GM04504 (cell line): ENCODE results near the gene PARD3.

ENCODE experiments used
- DNase-seq: peaks from one replicate; pipeline ENCODE4 v3.0.0-alpha.2; 2012; ENCODE audit warnings: low read depth

PARD3 gene

DNA sequence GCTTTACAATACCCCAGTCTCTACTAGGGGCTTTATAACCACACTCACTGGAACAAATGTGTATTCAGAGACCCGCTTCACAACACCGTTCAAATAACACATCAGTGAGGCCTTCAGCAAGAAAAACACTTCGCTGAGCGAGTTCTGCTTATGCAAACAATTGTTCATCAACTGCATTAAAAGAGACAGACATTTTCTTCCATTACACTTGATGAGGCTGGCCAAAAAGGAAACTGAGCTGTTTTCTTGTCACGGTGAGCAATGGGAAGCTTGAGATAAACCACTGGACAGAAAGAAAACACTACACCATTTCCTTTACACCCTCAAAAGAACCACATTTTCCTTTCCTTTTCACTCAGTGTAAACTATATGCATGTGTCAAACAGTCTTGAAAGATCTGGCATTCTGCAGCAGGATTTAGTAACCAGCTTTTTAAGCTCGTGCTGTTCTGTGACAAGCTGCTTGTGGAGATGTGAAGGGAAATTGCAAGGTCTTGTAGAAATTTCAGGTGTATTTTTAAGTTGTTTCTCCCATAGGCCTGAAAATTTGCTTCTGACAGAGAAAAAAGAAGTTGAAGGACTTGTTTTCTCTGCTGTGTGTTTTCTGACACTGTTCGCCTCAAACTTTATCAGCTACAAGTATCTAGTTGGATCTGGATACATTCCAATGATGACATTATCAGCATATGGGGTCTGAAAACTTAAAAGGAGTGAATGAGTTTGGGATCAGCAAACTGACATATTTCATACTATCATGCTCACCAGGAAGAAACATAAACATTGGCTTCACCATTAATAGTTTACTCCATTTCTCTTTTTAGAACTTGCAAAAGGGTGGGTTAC is 693.1 kb downstream of the PARD3 start:
- DNase-seq: no peak

DNA sequence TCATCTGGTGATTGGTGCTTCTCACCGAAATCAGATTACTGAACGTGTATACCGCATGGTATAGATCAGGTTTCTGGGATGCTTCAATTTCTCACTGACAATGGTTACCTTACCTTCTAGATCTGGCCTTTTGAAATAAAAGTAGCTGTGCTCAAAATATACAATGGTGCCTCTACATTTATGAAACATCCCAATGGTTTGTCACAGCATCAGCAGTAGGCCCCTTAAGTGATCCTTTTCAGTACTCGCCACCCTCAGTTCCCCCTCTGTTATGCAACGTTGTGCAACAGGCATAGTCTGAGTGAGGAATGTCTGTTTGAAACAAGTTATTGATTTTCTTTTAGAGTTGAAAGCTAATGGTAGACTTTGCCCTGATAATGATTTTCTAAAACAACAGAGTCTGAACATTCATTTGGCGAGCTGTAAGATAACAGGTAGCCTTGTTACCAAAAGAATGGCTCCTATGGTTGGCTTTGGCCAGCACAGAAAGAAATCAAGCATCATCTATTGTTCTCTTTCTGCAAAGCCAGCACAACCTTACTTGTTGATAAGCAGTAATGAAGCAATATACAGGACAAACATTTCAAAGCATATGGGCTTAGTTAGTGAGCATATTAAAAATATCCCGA is 693.9 kb downstream of the PARD3 start:
- DNase-seq: no peak

DNA sequence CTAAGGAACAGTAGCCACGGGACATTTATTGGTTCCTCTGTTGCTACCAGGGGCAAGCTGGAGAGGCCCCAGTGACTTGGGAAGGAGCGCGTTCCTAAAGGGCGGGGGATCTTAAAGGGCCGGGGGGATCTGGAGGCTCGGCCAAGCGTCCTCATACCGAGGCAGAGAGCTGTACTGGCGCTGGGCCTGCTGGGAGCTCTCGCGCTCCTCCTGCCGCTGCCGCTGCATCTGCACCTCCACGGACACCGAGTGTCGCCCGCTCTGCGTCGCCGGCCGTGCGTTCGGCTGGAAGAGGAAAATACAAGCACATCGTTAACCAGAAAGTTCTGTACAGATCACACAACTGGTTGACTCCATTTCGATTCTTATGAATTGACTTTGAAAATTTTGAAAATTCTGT is 695.6 kb downstream of the PARD3 start:
- DNase-seq: no peak

DNA sequence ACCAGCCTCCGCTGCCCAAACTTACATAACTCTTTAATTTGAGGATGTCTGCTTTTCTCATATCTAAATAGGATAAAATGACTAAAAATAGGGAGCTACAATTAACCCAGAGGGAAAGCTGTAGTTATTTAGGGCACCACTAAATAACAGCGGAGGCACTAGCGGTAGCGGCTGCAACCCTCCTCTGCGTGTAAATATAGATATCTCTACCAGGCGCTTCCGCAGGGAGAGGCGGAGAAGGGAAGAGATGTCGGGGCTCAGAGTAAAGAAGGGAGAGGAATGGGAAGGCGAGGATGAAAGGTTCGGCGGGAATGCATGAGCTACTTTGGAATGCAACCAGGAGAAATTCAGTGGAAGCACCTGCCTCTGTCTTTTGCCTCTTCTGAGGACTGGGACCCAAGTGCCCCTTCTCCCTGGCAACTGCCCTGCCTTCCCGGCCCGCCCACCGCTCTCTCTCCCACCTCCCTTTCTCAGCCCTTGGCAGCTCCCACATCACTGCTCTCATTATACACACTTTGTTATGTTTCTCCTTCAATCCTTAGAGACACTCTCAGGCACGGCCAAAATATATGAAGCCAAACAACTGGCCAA is 698.3 kb downstream of the PARD3 start:
- no peak for DNase-seq

DNA sequence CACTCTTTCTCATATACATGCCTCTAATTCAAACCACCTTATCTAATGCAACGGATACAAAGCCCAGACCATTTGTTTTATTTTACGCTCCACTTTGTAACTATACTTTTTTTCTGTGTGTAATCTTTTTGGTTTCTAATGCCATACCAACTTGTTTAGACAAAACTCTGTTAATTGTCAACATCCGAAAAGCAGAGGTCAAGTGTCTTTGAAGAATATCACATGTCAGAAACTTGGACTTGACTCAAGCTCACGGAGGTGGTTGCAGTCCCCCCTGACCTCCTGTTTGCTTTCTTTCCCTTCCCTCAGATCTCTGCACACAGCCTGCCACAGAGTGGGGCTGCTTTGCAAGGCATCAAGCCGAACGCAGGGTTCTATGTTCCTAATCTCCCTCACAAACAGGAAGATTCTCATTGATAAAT is 698.9 kb downstream of the PARD3 start:
- DNase-seq: no peak

DNA sequence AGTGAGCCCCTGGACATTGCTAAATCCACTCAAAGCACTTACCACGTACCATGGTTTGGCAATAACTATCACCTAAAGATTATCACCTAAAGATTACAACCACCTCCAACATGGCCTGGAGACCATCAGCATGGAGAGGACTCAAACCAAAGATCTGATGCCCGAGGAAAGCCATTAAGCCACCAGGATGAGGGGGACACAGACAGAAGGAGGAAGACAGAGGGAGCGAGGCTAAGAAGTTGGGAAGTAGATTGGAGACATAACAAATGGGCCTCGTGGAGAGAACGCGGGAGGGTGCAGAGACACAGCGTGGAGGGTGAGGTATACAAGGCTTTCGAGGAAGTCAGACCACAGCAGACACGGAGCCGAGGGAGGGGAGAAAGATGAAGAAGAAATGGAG is 700.2 kb downstream of the PARD3 start:
- DNase-seq: no peak

DNA sequence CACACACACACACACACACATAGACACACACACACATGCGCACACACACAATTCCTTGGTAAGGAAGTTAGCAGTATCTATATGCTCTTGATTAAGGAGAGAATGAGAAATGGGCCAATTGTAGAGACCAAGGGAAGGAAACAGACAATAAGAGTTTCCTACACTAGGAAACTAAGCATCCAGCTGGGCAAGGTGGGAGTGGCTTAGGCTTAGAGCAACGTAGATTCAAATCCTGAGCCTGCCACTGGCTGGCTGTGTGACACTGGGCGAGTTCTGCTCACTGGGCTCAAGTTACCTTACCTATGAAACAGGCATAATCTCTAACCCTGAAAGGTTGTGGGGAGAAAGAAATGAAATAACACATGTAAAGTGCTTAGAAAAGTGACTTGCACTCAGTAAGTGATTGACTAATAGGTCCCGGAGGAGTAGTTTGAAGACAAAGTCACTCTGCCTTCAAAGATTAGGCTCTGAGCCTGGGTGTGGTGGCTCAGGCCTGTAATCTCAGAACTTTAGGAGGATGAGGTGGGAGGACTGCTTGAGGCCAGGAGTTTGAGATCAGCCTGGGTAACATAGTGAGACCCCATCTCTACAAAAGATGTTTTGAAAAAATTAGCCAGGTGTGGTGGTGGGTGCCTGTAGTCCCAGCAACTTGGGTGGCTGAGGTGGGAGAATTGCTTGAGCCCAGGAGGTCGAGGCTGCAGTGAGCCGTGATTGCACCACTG is 701.4 kb downstream of the PARD3 start:
- no peak for DNase-seq

DNA sequence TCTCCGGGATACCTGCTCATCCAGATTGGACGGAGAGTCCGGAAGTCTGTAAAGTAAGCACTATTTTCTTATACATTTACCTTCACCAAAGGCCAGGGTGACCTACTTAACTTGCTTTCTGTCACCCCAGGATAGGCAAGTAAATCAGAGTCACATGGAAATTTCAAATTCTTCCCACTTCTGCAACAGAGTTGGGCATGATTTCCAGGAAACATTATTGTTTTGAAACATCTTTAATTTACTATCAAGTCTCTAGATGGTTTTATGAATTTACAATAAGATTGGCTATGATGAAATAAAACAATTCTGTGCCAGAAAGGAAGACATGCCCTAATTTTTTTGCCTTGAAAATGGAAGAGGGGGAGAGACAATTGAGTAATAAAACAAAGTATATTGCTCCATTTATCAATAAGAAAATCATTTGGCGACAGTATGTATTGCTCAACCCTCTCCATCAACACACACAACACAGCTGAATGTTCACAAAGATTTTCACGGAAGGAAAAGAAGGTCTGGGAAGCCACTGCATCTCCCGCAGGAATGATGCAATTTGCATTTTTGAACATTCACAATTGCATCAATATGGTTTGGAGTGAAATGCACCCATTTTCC is 702.8 kb downstream of the PARD3 start:
- peak; percentile 44 for DNase-seq

DNA sequence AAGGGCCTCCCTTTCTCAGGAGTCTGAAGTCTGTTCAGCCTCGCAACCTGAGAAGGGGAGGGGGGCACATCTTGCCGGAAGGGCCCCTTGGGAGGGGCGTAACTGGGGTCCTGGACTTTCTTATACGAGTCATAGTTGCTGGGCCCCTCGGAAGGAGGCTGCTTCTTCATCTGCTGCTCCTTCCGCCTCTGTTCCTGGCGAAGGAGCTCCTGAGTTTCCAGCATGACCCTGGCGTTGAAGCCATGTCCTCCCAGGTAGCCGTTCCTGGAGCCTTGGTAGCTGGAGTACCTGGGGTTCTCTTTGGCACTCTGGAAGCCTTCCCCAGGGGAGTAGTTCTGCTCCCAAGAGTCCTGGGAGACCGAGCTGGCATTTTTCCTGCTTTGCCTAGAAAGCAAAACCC is 703.9 kb downstream of the PARD3 start:
- no peak for DNase-seq

DNA sequence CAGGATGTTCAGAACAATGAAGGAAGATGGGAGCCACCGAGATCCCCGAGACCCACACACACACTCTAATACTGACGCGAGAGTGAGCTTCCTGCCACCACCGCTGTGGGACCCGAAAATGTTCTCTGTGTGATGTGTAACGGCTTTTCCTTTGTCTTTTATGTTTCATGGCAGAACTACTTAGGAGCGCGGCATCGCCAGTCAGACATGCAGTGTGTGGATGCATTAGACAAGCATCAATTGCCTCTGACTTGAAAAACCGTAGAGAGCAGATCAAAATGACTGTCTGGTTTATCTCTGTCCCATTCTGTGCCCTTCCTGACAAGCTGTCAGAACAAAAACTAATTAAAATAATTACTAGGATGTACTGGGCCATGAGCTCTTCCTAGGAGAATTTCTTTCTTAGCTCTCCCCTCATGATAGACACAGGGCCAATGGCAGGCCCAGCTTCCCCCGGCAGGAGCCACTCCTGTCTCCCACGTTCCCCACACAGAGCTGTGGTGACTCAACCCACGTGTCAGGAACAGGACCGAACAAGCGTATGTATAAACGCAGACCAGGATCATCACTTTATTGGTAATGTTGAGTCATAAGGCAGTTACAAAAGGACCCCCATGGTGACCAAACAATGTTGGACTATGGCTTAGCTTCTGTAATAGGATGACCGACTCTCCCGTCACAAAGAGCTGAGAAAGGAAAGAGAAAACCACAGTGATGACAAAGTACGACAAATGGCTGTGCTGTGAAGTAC is 705.0 kb downstream of the PARD3 start:
- peak; percentile 50 for DNase-seq

DNA sequence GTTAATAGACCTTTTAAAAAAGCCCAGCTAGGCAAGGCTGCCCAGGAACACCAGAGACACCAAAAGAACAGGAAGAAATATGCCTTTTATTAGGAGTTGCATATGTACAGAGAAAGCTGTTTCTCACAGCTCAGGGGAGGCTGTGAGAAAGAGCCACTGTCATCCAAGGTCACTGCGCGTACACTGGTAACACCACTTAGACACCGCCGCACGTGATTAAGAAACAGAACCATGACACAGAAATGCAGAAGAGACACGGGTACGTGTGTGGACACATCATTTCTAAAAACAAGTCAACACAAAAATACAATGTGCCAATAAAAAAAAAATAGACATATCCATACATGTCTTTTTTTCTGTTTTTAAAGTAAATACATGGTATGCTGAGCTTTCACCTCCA is 705.6 kb downstream of the PARD3 start:
- no peak for DNase-seq

DNA sequence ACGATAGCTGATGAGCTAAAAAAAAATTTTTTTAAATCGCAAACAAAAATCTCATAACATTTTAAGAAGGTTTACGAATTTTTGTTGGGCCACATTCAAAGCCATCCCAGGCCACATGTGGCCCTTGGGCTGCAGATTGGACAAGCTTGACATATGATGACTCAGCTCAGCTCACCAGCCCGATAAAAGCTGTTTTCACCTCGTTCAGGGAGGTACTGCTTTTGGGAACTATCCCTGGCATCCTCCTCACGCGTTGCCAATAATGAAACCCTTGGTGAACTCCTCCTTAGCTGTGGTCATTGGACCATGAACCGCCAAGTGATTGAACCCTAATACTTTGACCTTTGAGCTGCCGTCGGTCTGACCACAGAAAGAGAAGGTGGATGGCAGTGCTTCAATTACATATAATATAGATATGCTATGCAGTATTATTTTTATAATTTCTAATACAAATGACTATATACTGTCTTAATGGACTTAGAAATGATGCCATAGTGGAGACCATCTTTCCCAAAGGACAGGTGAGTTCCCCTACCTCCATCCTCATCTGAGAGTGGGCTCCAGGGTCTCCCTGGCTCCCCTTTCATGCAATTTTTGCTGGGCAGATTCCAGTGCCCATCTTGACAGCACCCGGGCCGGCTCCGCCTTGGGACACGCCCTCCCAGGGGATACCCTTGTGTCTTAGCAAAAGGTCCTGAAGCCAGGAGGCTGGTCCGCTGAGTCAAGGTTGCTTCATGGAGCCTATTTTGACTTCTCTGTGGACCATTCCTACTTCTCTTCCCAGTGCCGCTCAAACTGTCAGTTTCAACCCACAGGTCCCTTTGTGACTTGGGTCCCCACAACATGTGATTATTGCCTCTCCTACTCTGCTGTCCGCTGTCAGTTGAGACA is 707.2 kb downstream of the PARD3 start:
- no peak for DNase-seq

DNA sequence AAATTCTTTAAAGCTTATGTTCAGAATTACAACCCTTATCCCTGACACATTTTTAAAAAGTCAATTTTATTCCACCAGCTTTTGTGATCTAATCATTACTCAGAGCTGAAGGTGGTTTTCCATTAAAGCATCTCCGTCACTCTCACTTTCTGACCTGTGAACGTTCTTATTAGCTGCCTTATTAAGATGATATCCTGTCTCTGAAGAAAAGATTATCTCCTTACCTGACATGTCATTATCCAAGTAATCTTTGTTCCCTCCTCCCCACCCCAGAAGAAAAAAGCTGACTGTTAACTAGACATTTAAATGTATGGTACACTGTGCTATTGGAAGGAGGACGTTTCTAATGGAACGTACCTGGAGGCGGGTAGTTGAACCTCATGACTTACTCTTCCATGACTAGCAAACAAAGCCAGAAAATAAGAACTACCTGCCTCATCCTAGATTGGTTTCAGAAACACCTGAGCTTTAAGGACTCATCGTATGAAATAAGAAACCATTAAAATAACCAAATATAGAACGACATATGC is 708.7 kb downstream of the PARD3 start:
- DNase-seq: no peak

DNA sequence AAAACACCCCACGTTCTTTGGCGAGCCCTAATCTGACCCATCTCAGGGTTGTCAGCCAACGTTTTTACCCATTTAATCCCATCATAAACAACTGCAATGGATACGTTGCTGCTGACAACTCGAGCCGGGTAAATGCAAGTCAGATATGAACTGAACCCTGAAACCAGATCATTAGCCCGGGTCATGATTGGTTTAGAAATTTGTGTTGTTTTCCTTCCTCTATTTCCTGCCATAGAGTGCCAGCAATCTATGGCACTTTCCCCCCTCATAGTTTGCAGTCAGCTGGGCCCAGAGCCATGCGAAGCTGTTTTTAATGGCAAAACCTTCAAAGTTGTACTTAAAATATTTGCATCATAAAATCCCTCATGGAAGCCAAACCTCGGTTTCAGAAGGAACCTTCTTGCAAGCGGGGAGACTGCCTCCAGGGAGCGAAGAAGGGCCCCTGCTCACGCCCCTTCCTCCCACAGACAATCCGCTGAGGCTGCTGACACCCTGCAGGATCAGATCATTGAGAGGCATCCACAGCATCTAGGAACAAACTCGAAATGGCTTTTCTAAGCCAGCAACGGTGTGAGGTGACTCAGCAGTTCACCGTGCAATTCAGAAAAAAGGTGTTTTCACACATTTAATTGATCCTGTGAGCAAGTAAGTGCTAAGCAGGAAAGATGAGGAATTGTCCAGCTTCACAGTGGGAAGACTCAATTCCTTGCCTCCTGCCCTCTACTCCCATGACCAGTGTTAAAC is 710.1 kb downstream of the PARD3 start:
- DNase-seq: no peak

DNA sequence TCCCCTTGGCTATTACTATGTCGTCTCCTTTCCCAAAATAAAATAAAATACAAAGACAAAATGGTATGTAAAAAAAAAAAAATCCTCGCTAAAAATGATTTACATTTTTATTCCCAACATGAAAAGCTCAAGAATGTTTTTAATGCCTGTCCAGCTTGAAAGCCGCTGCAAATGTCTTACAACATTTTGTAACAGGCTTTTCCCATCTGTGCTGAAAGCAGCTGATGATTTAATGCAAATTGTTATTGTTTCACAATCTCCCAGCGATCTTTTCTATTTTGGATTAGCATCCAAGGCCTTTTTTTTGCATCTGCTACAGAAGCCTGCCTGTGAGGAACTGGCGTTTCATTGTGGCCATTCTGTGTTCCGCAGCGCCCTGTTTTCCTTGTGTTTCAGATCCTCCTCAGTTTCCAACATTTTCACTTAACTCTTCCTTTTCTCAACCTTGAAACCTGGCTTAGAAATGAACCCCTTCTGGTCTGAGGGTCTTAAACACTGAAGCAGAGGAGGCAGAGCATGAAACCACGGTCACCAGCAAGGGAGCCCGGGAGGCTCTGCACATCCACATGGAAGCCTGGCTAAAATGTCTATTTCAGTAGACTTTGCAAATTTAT is 712.1 kb downstream of the PARD3 start:
- DNase-seq: peak; percentile 74

DNA sequence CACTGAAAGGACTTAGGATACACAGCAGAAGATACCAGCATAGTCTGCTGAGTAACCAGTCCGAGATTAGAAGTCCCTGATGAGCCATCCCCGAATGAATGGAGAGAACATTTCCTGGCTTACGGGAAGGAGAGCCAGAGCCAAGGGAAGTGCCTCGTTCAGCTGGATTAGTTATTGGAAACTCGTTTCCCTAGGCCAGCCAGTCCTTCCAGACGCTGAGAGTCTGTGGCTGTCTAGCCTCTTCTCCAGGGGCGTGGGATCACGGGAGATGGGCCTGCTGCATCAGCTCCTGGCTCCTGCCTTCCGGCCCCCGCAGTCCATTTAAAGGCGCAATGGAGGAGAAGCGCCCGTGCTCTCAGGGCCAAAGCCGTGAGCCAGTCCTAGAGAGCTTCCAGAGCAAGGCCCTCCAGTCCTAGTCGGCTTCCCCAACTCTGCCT is 712.8 kb downstream of the PARD3 start:
- DNase-seq: peak; percentile 58

DNA sequence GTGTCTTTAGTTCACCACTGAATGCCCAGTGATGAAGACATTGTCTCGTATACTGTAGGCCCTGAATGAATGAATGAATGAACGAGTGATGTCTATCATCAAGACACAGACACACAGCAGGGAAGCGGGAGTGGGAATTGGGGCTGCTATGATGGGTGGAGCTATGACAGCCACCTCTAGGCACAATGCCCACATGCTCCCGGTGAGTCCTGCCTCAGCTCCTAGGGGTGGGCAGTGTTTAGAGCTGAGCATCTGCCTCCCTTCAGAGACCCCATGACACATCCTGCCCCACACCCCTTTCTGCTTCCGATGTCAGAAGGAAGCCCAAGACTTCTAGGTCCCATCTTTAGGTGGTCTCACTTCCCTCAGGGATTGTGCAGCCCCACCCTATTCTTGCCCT is 714.1 kb downstream of the PARD3 start:
- DNase-seq: no peak

DNA sequence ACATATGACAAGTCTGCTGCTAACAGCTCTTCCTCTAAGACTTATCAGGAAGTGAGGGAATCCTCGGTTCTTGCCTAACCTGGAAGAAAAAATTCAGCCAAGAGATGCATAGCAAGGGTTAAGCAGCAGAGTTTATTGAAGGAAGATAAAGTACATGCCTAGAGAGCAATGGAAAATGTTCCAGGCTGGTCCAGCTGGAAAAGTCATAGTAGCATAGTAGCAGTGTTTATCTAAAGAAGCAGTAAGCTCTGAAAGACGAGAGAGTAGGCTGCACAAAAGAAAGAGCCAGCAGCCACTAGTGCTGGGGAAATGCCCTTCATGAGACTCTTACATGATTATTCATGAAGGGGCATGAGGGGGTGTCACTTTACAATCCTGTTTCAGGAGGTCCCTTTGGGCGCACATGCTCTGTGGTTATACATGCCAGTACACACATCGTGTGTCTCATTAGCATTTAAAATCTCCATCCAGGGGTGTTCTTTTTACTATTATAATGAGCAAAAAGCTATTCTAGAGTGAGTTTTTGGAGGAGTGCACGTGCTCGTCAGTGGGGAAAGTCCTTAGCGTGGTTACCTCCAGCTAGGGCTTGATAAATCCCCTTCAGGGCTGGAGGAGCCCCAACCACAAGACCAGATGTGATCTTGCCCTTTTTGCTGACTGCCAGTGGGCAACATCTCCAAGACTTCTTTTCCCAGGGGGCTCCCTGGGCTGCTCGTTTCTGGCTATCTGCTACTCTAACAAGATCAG is 716.1 kb downstream of the PARD3 start:
- DNase-seq: no peak
